Activated CD4-positive, CD25-positive, alpha-beta regulatory T cell treated with anti-CD3 and anti-CD28 coated beads, Interleukin-2, amount 50 U/mL, for 16 hours (primary cell): ENCODE data around the gene NID2.

Experiments used
- DNase-seq: peaks from one replicate; pipeline ENCODE4 v3.0.0-alpha.2; 2020; ENCODE audit warnings: low read depth, low spot score

NID2 gene

GRCh38 chr14:52058341-52058740 is 10.5 kb downstream of the NID2 start:
- no peak for DNase-seq

GRCh38 chr14:52055167-52055566 is 13.7 kb downstream of the NID2 start:
- no peak for DNase-seq

GRCh38 chr14:52054678-52055077 is 14.2 kb downstream of the NID2 start:
- DNase-seq = no peak

- DNase-seq = no peak
Observed at GRCh38 chr14:52053044-52053443, 15.8 kb downstream of the NID2 start.

- DNase-seq = no peak
Observed at GRCh38 chr14:52052288-52052943, 16.4 kb downstream of the NID2 start.

- no peak for DNase-seq
Observed at GRCh38 chr14:52051871-52052270, 17.0 kb downstream of the NID2 start.

- no peak for DNase-seq
Observed at GRCh38 chr14:52051251-52051650, 17.6 kb downstream of the NID2 start.

GRCh38 chr14:52049721-52050588 is 18.9 kb downstream of the NID2 start:
- DNase-seq = no peak

GRCh38 chr14:52049271-52049670 is 19.6 kb downstream of the NID2 start:
- DNase-seq = no peak

- DNase-seq = no peak
Observed at GRCh38 chr14:52048641-52049204, 20.1 kb downstream of the NID2 start.

- DNase-seq = no peak
Observed at GRCh38 chr14:52048116-52048515, 20.7 kb downstream of the NID2 start.

- no peak for DNase-seq
Observed at GRCh38 chr14:52046376-52046917, 22.4 kb downstream of the NID2 start.

- DNase-seq = no peak
Observed at GRCh38 chr14:52044791-52045522, 23.9 kb downstream of the NID2 start.

GRCh38 chr14:52043690-52044089 is 25.2 kb downstream of the NID2 start:
- DNase-seq = no peak

- DNase-seq = no peak
Observed at GRCh38 chr14:52042371-52043289, 26.2 kb downstream of the NID2 start.

GRCh38 chr14:52040598-52040997 is 28.3 kb downstream of the NID2 start:
- no peak for DNase-seq

- no peak for DNase-seq
Observed at GRCh38 chr14:52039124-52039815, 29.6 kb downstream of the NID2 start.

GRCh38 chr14:52033101-52033642 is 35.7 kb downstream of the NID2 start:
- no peak for DNase-seq

- DNase-seq = no peak
Observed at GRCh38 chr14:52032204-52032801, 36.6 kb downstream of the NID2 start.
